ENCODE measurements around the gene KANK3. TPM values are rescaled to one million over a fixed set of nuclear protein-coding genes. Genes with fewer than 3 reads are reported as not detected.

Gene KANK3
- polyA plus RNA-seq, 1 donor (not counting 4 experiments of a cell fraction or from before 2014, with no cell fraction given) = 0.16 TPM

- Histone ChIP-seq H3K9me1 (ENCODE audit: control insufficient read depth, extremely low read depth, insufficient read depth, low read length) (peaks cover 6% of the 10 kb centered on the region), H3K4me1 (ENCODE audit: control insufficient read depth, extremely low read depth, insufficient read depth, low read length) (peaks cover 23% of the 10 kb centered on the region), H3K27me3 (ENCODE audit: control insufficient read depth, extremely low read depth, insufficient read depth, low read length) (no peaks in the 10 kb centered on the region), H3K4me2 (ENCODE audit: control insufficient read depth, extremely low read depth, insufficient read depth, low read depth, low read length) (peak within 1 kb of the TSS; percentile 75), H2AFZ (ENCODE audit: control insufficient read depth, low read length) (peak within 1 kb of the TSS; percentile 86), H3K79me2 (ENCODE audit: control insufficient read depth, insufficient read depth, low read length) (peaks cover 32% of the 10 kb centered on the region), H4K20me1 (ENCODE audit: control insufficient read depth, extremely low read depth, insufficient read depth, low read length) (no peaks in the 10 kb centered on the region), H3K27ac (ENCODE audit: control insufficient read depth, insufficient read depth, low read length) (peak within 1 kb of the TSS; percentile 96), H3K36me3 (ENCODE audit: control insufficient read depth in 2 of 2, extremely low read depth in 1 of 2, insufficient read depth in 2 of 2, low read length in 2 of 2) (no peaks in the 10 kb centered on the region), H3K9ac (ENCODE audit: control insufficient read depth, extremely low read depth, insufficient read depth, low read length) (peak within 1 kb of the TSS; percentile 97), H3K9me3 (ENCODE audit: control insufficient read depth, low read depth, low read length) (no peaks in the 10 kb centered on the region), H3K4me3 (ENCODE audit: control insufficient read depth in 2 of 3, extremely low read depth in 1 of 3, insufficient read depth in 2 of 3, low read depth in 1 of 3, low read length in 3 of 3) (peak within 1 kb of the TSS; percentile 57 to 88 (median 86))
- FAIRE-seq (peak; percentile 84), DNase-seq (ENCODE audit: low read depth, low spot score) (peak; percentile 96)
- no peak for TF ChIP-seq EZH2 (IDR thresholded peaks at IDR 0.05; ENCODE audit: low read length)
- TF ChIP-seq CTCF (optimal IDR thresholded peaks at IDR 0.05 in 1 of 3, IDR thresholded peaks at IDR 0.05 in 1 of 3, conservative IDR thresholded peaks at IDR 0.05 in 1 of 3; ENCODE audit: extremely low read depth in 1 of 3, insufficient read depth in 2 of 3, low read length in 3 of 3) = no peak
- dilution Hi-C loops (cut with MboI; ENCODE audit: extremely low pct_ligation_motif_present, low sequenced_read_pairs) = no loop called here
Observed at GRCh38 chr19:8389891-8390616, 47.0 kb upstream of the KANK3 start, which contains the start of gene RAB11B. Gene RAB11B (plus strand): TSS chr19:8390360. CDS start chr19:8390417, 57 bp downstream.

- Histone ChIP-seq H3K79me2 (ENCODE audit: control insufficient read depth, insufficient read depth, low read length) (peaks cover 22% of the 10 kb centered on the region), H3K27me3 (ENCODE audit: control insufficient read depth, extremely low read depth, insufficient read depth, low read length) (no peaks in the 10 kb centered on the region), H3K4me1 (ENCODE audit: control insufficient read depth, extremely low read depth, insufficient read depth, low read length) (peaks cover 13% of the 10 kb centered on the region), H3K36me3 (ENCODE audit: control insufficient read depth in 2 of 2, extremely low read depth in 1 of 2, insufficient read depth in 2 of 2, low read length in 2 of 2) (no peaks in the 10 kb centered on the region), H3K27ac (ENCODE audit: control insufficient read depth, insufficient read depth, low read length) (no peak overlapping the region), H3K4me2 (ENCODE audit: control insufficient read depth, extremely low read depth, insufficient read depth, low read depth, low read length) (no peak overlapping the region), H4K20me1 (ENCODE audit: control insufficient read depth, extremely low read depth, insufficient read depth, low read length) (no peaks in the 10 kb centered on the region), H2AFZ (ENCODE audit: control insufficient read depth, low read length) (no peak overlapping the region), H3K9me1 (ENCODE audit: control insufficient read depth, extremely low read depth, insufficient read depth, low read length) (peaks cover 6% of the 10 kb centered on the region), H3K9ac (ENCODE audit: control insufficient read depth, extremely low read depth, insufficient read depth, low read length) (no peak overlapping the region), H3K9me3 (ENCODE audit: control insufficient read depth, low read depth, low read length) (no peaks in the 10 kb centered on the region), H3K4me3 (ENCODE audit: control insufficient read depth in 2 of 3, extremely low read depth in 1 of 3, insufficient read depth in 2 of 3, low read depth in 1 of 3, low read length in 3 of 3) (no peak overlapping the region)
- dilution Hi-C loops (cut with MboI; ENCODE audit: extremely low pct_ligation_motif_present, low sequenced_read_pairs) = no loop called here
- no peak for FAIRE-seq
- no peak for DNase-seq (ENCODE audit: low read depth, low spot score)
- no peak for TF ChIP-seq EZH2 (IDR thresholded peaks at IDR 0.05; ENCODE audit: low read length)
- no peak for TF ChIP-seq CTCF (optimal IDR thresholded peaks at IDR 0.05 in 1 of 3, IDR thresholded peaks at IDR 0.05 in 1 of 3, conservative IDR thresholded peaks at IDR 0.05 in 1 of 3; ENCODE audit: extremely low read depth in 1 of 3, insufficient read depth in 2 of 3, low read length in 3 of 3)
Observed at GRCh38 chr19:8388612-8388958, 45.5 kb upstream of the KANK3 start.

Measured in keratinocyte (primary cell).